Measurements from ENCODE around the gene FAM72C. TPM values are rescaled to one million over a fixed set of nuclear protein-coding genes. Genes with fewer than 3 reads are reported as not detected.
"Not testable (repeated sequence)": the region's sequence is repeated elsewhere in the genome, so short reads cannot be mapped to it uniquely, and the experiment has no call there.

FAM72C gene
- total RNA-seq (0.07 TPM in 1 of 2 replicates, not detected in the other), polyA plus RNA-seq (0.50 and 1.4 TPM in 2 replicates)

DNA sequence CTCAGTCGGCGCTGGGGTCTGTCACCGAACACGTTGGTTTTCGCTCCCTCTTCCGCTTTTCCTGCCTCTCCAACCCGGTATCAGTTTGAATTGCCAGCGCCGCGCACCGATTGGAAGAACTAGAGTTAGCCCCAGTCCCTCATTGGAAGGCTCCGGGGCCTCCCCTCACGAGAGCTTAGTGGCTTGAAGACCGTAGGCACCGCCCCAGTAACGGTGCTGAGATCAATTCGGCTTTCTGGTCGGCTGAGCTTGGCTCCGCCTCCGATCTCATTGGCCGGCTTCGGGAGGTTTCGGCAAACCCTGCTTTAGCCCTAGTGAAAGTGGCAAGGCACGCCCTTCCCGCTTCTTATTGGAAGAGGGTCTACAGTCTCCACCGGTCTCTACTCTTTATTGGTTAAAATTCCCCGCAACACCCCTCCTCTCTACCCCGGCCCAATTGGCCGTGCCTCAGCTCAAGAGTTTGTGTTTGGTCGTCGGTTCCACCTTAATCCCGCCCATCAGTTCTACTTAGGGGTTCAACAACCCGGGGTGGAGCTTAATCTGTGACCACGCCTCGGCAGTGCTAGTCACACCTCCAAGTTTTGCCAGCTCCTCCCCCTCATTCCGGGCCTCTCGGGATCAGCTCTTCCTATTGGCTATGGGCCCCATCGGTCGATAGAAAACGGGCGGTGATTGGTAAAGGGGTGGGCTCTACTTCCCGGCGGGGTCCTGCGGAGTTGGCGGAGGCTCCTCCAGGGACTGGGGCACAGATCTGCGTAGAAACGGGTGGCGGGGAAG lies at the start of gene FAM72C:
FAM72C (minus strand) TSS at position 63 of the 777 bp plus-strand sequence. CDS start 845 bp downstream, outside the sequence.
- H3K4me1 ChIP-seq (ENCODE audit: insufficient read depth); H4K20me1 ChIP-seq (ENCODE audit: insufficient read depth, poor library complexity, severe bottlenecking); H3K9me3 ChIP-seq (ENCODE audit: low read depth); H3K4me3 ChIP-seq; H3K27ac ChIP-seq; H2AFZ ChIP-seq; H3K9me2 ChIP-seq (replicated peaks; ENCODE audit: insufficient read depth); DNase-seq (ENCODE audit: low spot score); H3K4me2 ChIP-seq; H3K36me3 ChIP-seq (replicated peaks; ENCODE audit: insufficient read depth, low read depth); H3K79me2 ChIP-seq; H3K27me3 ChIP-seq: not testable (repeated sequence)
- no CpG with 5 or more reads among the region's 48 CpGs for WGBS (ENCODE audit: low lambda C conversion rate, missing lambda C conversion rate)

DNA sequence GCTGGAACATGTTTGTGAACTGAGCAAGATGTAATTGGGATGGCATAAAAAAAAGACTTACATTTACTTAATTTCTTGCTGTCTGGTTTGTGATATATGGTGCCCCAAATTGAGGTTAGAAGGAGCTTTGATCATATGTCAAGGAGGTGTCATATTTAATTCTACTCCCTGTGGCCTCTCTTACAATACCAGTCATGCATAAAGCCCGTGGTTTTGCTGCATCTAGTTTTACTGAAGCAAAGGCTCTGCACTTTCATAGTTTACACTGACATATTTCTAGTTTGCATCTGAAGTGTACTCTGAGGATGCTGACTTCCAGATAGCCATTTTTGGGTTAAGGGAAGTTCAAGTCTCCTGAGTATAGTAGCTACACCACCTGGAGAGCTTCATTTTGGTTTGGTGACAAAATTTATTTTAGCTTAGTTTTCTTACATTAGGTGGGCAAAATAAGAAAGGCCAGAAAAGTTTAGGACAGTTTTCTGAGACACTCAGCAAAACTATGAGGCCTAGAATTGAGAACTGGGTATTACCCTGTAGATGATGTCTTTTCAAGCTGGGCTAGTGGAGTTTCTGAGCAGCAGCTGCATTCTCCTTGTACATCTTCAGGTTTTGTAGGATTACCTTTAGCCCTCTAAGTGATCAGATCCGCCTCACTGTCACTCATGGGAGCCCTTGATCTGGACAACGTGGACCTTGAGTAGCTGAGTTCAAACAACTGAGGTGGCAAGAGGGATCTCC lies 48.4 kb upstream of the FAM72C start:
- no CpG with 5 or more reads among the region's 3 CpGs for WGBS (ENCODE audit: low lambda C conversion rate, missing lambda C conversion rate)
- not testable (repeated sequence) for DNase-seq (ENCODE audit: low spot score); H3K9me3 ChIP-seq (ENCODE audit: low read depth); H4K20me1 ChIP-seq (ENCODE audit: insufficient read depth, poor library complexity, severe bottlenecking); H3K79me2 ChIP-seq; H3K4me2 ChIP-seq; H3K27me3 ChIP-seq; H3K4me3 ChIP-seq; H3K4me1 ChIP-seq (ENCODE audit: insufficient read depth); H2AFZ ChIP-seq; H3K36me3 ChIP-seq (replicated peaks; ENCODE audit: insufficient read depth, low read depth); H3K27ac ChIP-seq; H3K9me2 ChIP-seq (replicated peaks; ENCODE audit: insufficient read depth)

DNA sequence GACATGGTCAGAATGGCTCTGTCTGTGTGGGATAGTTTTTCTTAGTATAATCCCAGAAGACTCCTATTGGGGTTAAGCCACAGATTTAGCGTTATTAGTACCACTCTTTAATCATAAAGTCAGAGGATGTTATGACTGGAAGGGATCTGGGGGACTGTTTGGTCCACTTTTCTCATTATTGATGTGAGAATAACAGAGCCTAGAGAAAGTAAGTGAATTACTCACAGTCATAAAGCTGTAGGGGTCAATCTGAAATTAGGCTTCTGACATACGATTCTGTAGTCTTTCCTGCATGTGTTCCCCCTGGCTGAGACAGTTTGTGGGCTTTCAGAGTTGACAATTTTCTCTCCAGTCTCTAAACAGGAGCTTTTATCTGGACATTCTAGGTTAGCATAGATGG lies 47.3 kb upstream of the FAM72C start:
- H4K20me1 ChIP-seq (ENCODE audit: insufficient read depth, poor library complexity, severe bottlenecking); DNase-seq (ENCODE audit: low spot score); H3K27me3 ChIP-seq; H3K4me2 ChIP-seq; H3K36me3 ChIP-seq (replicated peaks; ENCODE audit: insufficient read depth, low read depth); H3K9me2 ChIP-seq (replicated peaks; ENCODE audit: insufficient read depth); H3K4me1 ChIP-seq (ENCODE audit: insufficient read depth); H3K9me3 ChIP-seq (ENCODE audit: low read depth); H3K4me3 ChIP-seq; H2AFZ ChIP-seq; H3K79me2 ChIP-seq; H3K27ac ChIP-seq: not testable (repeated sequence)
- no CpG with 5 or more reads among the region's 2 CpGs for WGBS (ENCODE audit: low lambda C conversion rate, missing lambda C conversion rate)

DNA sequence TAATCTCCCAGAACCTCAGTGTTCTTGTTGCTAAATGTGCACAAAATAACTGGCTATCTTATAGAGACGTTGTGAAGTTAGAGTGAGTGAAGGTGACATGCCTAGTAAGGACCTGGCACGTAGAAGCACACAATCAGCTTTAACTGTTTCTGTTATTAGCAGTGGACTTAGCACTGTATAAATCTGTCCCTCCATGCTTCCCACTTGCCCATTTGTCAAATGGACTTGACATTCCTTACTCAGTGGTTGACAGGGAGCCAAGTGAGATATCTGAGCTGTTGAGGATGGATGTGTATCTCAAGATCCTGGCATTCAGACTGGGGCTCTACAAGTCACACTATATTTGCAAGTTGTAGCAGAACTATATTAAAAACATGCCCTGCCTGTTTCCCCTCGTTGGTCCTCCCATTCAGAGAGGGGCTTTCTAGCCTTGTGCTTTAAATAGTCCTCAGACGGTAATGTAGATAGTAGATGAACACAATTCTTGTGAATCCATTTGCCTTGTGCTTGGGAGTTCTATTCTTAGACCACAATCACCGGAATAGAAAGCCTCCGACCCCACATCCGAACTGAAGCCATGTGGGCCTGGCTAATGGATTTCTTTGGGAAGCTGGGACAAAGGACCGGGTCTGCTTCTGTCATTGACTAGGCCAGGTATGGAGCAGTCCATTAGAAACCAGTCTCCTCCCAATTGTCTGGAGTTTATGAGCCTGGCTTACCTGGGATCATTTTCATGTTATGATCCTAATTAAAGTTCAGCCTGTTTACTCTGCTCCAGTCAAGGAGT lies 43.6 kb upstream of the FAM72C start:
- DNase-seq (ENCODE audit: low spot score); H3K27me3 ChIP-seq; H2AFZ ChIP-seq; H3K4me3 ChIP-seq; H3K27ac ChIP-seq; H3K79me2 ChIP-seq; H3K4me1 ChIP-seq (ENCODE audit: insufficient read depth); H4K20me1 ChIP-seq (ENCODE audit: insufficient read depth, poor library complexity, severe bottlenecking); H3K9me2 ChIP-seq (replicated peaks; ENCODE audit: insufficient read depth); H3K9me3 ChIP-seq (ENCODE audit: low read depth); H3K4me2 ChIP-seq; H3K36me3 ChIP-seq (replicated peaks; ENCODE audit: insufficient read depth, low read depth): not testable (repeated sequence)
- 48% methylated on average over 3 of the region's 8 CpGs for WGBS (ENCODE audit: low lambda C conversion rate, missing lambda C conversion rate)

DNA sequence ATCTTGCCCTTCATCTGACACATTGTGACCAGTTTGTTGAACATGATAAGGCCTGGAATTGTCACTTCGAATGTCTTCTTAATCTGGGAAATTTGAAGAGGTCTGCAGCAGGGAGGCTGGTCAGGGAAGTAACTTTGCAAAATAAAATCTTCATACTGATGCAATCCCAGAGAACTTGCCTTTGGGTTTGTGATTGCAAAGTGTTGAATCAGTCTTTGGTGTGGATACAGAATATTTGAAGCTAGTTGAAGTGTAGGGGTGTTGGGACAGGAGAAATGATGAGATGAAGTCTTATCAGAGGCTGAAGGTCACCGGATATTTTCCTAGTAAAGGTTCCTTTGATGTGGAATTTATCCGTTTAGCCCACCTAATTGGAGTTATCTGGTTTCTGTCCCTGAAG lies 42.7 kb upstream of the FAM72C start:
- no CpG with 5 or more reads among the region's 3 CpGs for WGBS (ENCODE audit: low lambda C conversion rate, missing lambda C conversion rate)
- H3K9me3 ChIP-seq (ENCODE audit: low read depth); H3K36me3 ChIP-seq (replicated peaks; ENCODE audit: insufficient read depth, low read depth); H3K4me3 ChIP-seq; H3K27ac ChIP-seq; H4K20me1 ChIP-seq (ENCODE audit: insufficient read depth, poor library complexity, severe bottlenecking); DNase-seq (ENCODE audit: low spot score); H3K9me2 ChIP-seq (replicated peaks; ENCODE audit: insufficient read depth); H3K4me1 ChIP-seq (ENCODE audit: insufficient read depth); H2AFZ ChIP-seq; H3K4me2 ChIP-seq; H3K27me3 ChIP-seq; H3K79me2 ChIP-seq: not testable (repeated sequence)

DNA sequence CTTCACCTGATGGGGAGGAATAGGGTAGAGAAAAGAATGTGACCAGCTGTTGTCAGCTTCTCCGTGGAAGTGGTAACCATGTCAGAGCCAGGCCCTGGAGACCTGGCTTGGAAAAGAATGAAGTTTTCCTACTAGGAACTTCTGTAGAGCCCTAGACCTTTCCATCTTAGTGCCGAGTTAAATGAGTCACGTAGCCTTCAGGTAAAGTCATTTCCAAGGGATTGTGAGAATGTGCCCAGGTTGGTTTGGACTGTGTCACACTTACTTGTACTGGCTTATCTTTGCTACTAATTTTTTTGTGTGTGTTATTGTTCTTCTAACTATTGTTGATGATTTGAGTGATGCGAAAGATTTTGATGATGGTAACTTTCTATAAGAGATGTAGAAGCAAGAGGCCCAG lies 42.3 kb upstream of the FAM72C start:
- not testable (repeated sequence) for H3K9me2 ChIP-seq (replicated peaks; ENCODE audit: insufficient read depth)
- no CpG with 5 or more reads among the region's 4 CpGs for WGBS (ENCODE audit: low lambda C conversion rate, missing lambda C conversion rate)

DNA sequence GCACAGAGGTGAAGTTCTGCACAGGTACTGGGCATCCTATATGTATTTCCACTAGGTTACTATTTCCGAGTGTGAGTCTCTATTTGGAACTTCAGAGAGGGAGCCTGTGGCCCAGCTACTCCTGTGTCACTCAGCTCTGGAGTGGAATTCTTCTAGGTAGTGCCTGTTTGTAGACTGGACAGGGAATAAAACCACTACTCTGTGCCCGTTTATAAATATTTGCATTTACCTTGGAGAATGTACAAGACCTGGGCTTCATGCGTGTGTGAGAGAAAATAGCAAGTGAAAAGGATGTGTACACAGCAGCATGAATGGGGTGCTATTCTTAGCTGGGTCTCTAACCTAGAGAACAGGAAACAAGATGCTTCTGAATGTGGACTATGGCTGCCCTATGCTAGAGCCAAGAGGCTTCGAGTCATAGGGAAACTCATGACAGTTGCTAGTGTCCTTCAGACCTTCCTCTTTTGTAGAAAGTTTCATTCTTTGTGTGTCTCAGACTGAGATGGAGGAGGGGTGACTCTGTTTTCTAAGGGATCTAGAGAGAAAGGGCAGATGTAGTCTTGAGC lies 40.5 kb upstream of the FAM72C start:
- H3K27me3 ChIP-seq; DNase-seq (ENCODE audit: low spot score): not testable (repeated sequence)

More for the DNA sequence above, 42.3 kb upstream of the FAM72C start:
- not testable (repeated sequence) for H3K36me3 ChIP-seq (replicated peaks; ENCODE audit: insufficient read depth, low read depth); DNase-seq (ENCODE audit: low spot score); H3K4me2 ChIP-seq; H3K27ac ChIP-seq; H3K4me3 ChIP-seq; H4K20me1 ChIP-seq (ENCODE audit: insufficient read depth, poor library complexity, severe bottlenecking); H3K27me3 ChIP-seq; H3K79me2 ChIP-seq; H3K9me3 ChIP-seq (ENCODE audit: low read depth); H2AFZ ChIP-seq; H3K4me1 ChIP-seq (ENCODE audit: insufficient read depth)

DNA sequence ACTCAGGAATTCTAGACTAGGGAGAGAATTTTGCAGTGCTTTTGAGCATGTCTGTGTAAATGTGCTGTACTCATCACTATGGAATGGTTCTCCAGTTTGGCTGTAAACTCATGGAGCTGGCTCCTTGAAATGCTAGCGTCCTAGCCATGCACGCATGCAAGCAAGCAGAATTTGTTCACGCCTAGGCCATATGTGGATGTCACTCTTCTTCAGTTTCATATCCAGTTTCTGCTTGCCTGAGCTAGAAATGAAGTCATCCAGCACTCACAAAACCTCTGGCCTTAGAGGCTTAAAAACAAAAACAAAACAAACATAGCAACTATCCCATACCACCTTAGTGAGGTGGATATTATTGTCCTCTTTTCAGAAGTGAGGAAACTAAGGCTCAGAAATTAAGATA lies 37.6 kb upstream of the FAM72C start:
- H3K36me3 ChIP-seq (replicated peaks; ENCODE audit: insufficient read depth, low read depth); DNase-seq (ENCODE audit: low spot score); H3K9me2 ChIP-seq (replicated peaks; ENCODE audit: insufficient read depth); H3K4me2 ChIP-seq; H3K4me1 ChIP-seq (ENCODE audit: insufficient read depth); H3K9me3 ChIP-seq (ENCODE audit: low read depth); H3K4me3 ChIP-seq; H2AFZ ChIP-seq; H4K20me1 ChIP-seq (ENCODE audit: insufficient read depth, poor library complexity, severe bottlenecking); H3K27ac ChIP-seq; H3K79me2 ChIP-seq; H3K27me3 ChIP-seq: not testable (repeated sequence)
- WGBS (ENCODE audit: low lambda C conversion rate, missing lambda C conversion rate), result no CpG with 5 or more reads among the region's 3 CpGs

More for the DNA sequence above, 40.5 kb upstream of the FAM72C start:
- H3K9me2 ChIP-seq (replicated peaks; ENCODE audit: insufficient read depth); H3K79me2 ChIP-seq; H2AFZ ChIP-seq; H3K27ac ChIP-seq; H3K9me3 ChIP-seq (ENCODE audit: low read depth); H3K4me2 ChIP-seq; H3K36me3 ChIP-seq (replicated peaks; ENCODE audit: insufficient read depth, low read depth); H4K20me1 ChIP-seq (ENCODE audit: insufficient read depth, poor library complexity, severe bottlenecking); H3K4me1 ChIP-seq (ENCODE audit: insufficient read depth); H3K4me3 ChIP-seq: not testable (repeated sequence)
- no CpG with 5 or more reads among the region's 4 CpGs for WGBS (ENCODE audit: low lambda C conversion rate, missing lambda C conversion rate)

Measured in hepatocyte (in vitro differentiated cells).